PC-3 (cell line): Measurements from ENCODE around the gene SCUBE1. TPM values are rescaled to one million over a fixed set of nuclear protein-coding genes. Genes with fewer than 3 reads are reported as not detected.

ENCODE experiments used
- ATAC-seq: fragments of 200-7000 bp; cut with Tn5 transposase; 2 replicates; pipeline ENCODE4 v1.9.1; 2020; ENCODE audit warnings: mild to moderate bottlenecking, moderate library complexity
- BruUV-seq: library from RNA; stranded (reverse); fragments of 400-500 nt; replicated peaks from 2 replicates; lab custom pipeline; 2021; lab: Mats Ljungman, UMichigan
- CTCF ChIA-PET: fragments of 300-600 bp; sonication (Branson Sonifier 250); formaldehyde crosslinking; loops from one replicate; lab custom pipeline; 2022; ENCODE audit warnings: antibody characterized with exemption; lab: Charles Lee
- POLR2A ChIA-PET: fragments of 300-600 bp; sonication (Branson Sonifier 250); formaldehyde crosslinking; loops from one replicate; lab custom pipeline; 2022; ENCODE audit warnings: antibody characterized with exemption; ENCODE audit not compliant: unreplicated experiment; lab: Charles Lee
- DNase-seq: peaks from one replicate; pipeline ENCODE4 v3.0.0-alpha.2; 2015
- H2AFZ ChIP-seq: fragments of 300-600 bp; sonication (generic); 2 replicates; pipeline ENCODE4 v1.6.0; 2016; ENCODE audit warnings: antibody characterized with exemption, low read length
- H3F3A ChIP-seq: fragments of 300-600 bp; sonication (generic); one replicate; pipeline ENCODE4 v1.6.0; 2017; ENCODE audit warnings: antibody characterized with exemption, low read length, control low read depth, mild to moderate bottlenecking; ENCODE audit not compliant: unreplicated experiment
- H3K27ac ChIP-seq: fragments of 300-600 bp; sonication (generic); 2 replicates; pipeline ENCODE4 v1.5.1; 2016; ENCODE audit warnings: mild to moderate bottlenecking, low read length
- H3K27me3 ChIP-seq: fragments of 300-600 bp; sonication (generic); 2 replicates; pipeline ENCODE4 v1.6.1; 2016; ENCODE audit warnings: low read length, mixed read lengths
- H3K36me3 ChIP-seq: fragments of 300-600 bp; sonication (generic); 2 replicates; pipeline ENCODE4 v1.6.1; 2016; ENCODE audit warnings: low read depth, mixed run types, low read length, mixed read lengths
- H3K4me1 ChIP-seq: fragments of 300-600 bp; sonication (generic); 2 replicates; pipeline ENCODE4 v1.5.1; 2016; ENCODE audit warnings: low read length; ENCODE audit not compliant: insufficient read depth
- H3K4me2 ChIP-seq: fragments of 300-600 bp; sonication (generic); 2 replicates; pipeline ENCODE4 v1.6.0; 2016; ENCODE audit warnings: low read length
- H3K4me3 ChIP-seq: fragments of 300-600 bp; sonication (generic); 2 replicates; pipeline ENCODE4 v1.5.1; 2016; ENCODE audit warnings: mild to moderate bottlenecking, low read length, mixed read lengths
- H3K79me2 ChIP-seq: fragments of 300-600 bp; sonication (generic); 2 replicates; pipeline ENCODE4 v1.6.1; 2017; ENCODE audit warnings: low read length, mixed read lengths
- H3K9ac ChIP-seq: fragments of 300-600 bp; sonication (generic); 2 replicates; pipeline ENCODE4 v1.6.0; 2016; ENCODE audit warnings: mild to moderate bottlenecking, low read length
- H3K9me2 ChIP-seq: fragments of 300-600 bp; sonication (generic); replicated peaks from 2 replicates; pipeline ENCODE4 v1.6.1; 2016; ENCODE audit warnings: mixed run types, low read length, mixed read lengths
- H3K9me3 ChIP-seq: fragments of 300-600 bp; sonication (generic); 2 replicates; pipeline ENCODE4 v1.6.1; 2016; ENCODE audit warnings: low read length, mixed read lengths
- H4K20me1 ChIP-seq: fragments of 300-600 bp; sonication (generic); 2 replicates; pipeline ENCODE4 v1.6.1; 2016; ENCODE audit warnings: low read length, mixed read lengths
- EZH2 ChIP-seq: fragments of 300-600 bp; sonication (generic); IDR thresholded peaks from one replicate; pipeline ENCODE4 v1.6.1; 2017; ENCODE audit warnings: antibody characterized with exemption, mild to moderate bottlenecking, low read length; ENCODE audit not compliant: unreplicated experiment
- EZH2phosphoT487 ChIP-seq: fragments of 300-600 bp; sonication (generic); IDR thresholded peaks from 2 replicates; pipeline ENCODE4 v1.6.1; 2018; ENCODE audit warnings: mild to moderate bottlenecking, antibody characterized with exemption, low read length, borderline replicate concordance
- intact Hi-C: fragments of 100-400 bp; cut with micrococcal nuclease; formaldehyde crosslinking; loops from 2 replicates; pipeline ENCODE4 v1.9.0; 2023
- total RNA-seq: library from RNA; depleted of rRNA; stranded (reverse); fragments of >200 nt; gene quantifications from 2 replicates; pipeline ENCODE4 v1.2.3, GENCODE V29; 2014
- TF ChIP-seq, protein P1 (sequence below): fragments of 300-600 bp; sonication (generic); conservative IDR thresholded peaks from 2 replicates; pipeline ENCODE4 v1.5.1; 2017; ENCODE audit warnings: antibody characterized with exemption, low read depth, mild to moderate bottlenecking, low read length

SCUBE1 gene
- total RNA-seq, 1 experiment from 2014 or later, result not detected

- POLR2A ChIA-PET, result no interaction called here
- DNase-seq (no peak), ATAC-seq (no peak)
- intact Hi-C loops, result no loop called here
- Histone ChIP-seq H4K20me1 (no peaks in the 10 kb centered on the region), H3K4me3 (no peak overlapping the region), H3K9ac (no peak overlapping the region), H3K9me2 (no peaks in the 10 kb centered on the region), H3K27ac (no peak overlapping the region), H2AFZ (no peak overlapping the region), H3K79me2 (no peaks in the 10 kb centered on the region), H3K27me3 (peaks cover 8% of the 10 kb centered on the region; the same call in 1 of the 2 replicates), H3K4me1 (no peaks in the 10 kb centered on the region), H3K9me3 (no peaks in the 10 kb centered on the region), H3F3A (no peaks in the 10 kb centered on the region), H3K4me2 (no peak overlapping the region), H3K36me3 (no peaks in the 10 kb centered on the region)
- CTCF ChIA-PET, result no interaction called here
- TF ChIP-seq, protein P1, sequence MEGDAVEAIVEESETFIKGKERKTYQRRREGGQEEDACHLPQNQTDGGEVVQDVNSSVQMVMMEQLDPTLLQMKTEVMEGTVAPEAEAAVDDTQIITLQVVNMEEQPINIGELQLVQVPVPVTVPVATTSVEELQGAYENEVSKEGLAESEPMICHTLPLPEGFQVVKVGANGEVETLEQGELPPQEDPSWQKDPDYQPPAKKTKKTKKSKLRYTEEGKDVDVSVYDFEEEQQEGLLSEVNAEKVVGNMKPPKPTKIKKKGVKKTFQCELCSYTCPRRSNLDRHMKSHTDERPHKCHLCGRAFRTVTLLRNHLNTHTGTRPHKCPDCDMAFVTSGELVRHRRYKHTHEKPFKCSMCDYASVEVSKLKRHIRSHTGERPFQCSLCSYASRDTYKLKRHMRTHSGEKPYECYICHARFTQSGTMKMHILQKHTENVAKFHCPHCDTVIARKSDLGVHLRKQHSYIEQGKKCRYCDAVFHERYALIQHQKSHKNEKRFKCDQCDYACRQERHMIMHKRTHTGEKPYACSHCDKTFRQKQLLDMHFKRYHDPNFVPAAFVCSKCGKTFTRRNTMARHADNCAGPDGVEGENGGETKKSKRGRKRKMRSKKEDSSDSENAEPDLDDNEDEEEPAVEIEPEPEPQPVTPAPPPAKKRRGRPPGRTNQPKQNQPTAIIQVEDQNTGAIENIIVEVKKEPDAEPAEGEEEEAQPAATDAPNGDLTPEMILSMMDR, result no peak
- TF ChIP-seq EZH2, result no peak
- TF ChIP-seq EZH2phosphoT487, result no peak
- no TSS peak for BruUV-seq
These were observed 95.5 kb downstream of the SCUBE1 start for GRCh38 chr22:43247546-43248260.

- no TSS peak for BruUV-seq
- CTCF ChIA-PET, result no interaction called here
These were observed 97.0 kb downstream of the SCUBE1 start for GRCh38 chr22:43246188-43246587.

GRCh38 chr22:43245717-43246116 lies 97.5 kb downstream of the SCUBE1 start:
- Histone ChIP-seq H3K27ac (no peak overlapping the region), H2AFZ (no peak overlapping the region), H4K20me1 (no peaks in the 10 kb centered on the region), H3K36me3 (no peaks in the 10 kb centered on the region), H3K4me2 (no peak overlapping the region), H3K9me2 (no peaks in the 10 kb centered on the region), H3K27me3 (no peaks in the 10 kb centered on the region), H3K9me3 (no peaks in the 10 kb centered on the region), H3K9ac (no peak overlapping the region), H3F3A (no peaks in the 10 kb centered on the region), H3K79me2 (no peaks in the 10 kb centered on the region), H3K4me1 (no peaks in the 10 kb centered on the region), H3K4me3 (no peak overlapping the region)
- CTCF ChIA-PET, result no interaction called here
- intact Hi-C loops, result no loop called here
- TF ChIP-seq EZH2, result no peak
- no peak for TF ChIP-seq EZH2phosphoT487
- TF ChIP-seq, protein P1, result no peak
- BruUV-seq, result no TSS peak
- DNase-seq (no peak), ATAC-seq (no peak)
- POLR2A ChIA-PET, result no interaction called here

More at GRCh38 chr22:43246188-43246587, 97.0 kb downstream of the SCUBE1 start:
- H3K36me3 ChIP-seq, result no peaks in the 10 kb centered on the region
- POLR2A ChIA-PET, result no interaction called here
- H3F3A ChIP-seq, result no peaks in the 10 kb centered on the region
- no peak overlapping the region for H3K27ac ChIP-seq
- H3K9me2 ChIP-seq, result no peaks in the 10 kb centered on the region
- no peaks in the 10 kb centered on the region for H3K27me3 ChIP-seq
- no peak overlapping the region for H3K4me2 ChIP-seq
- TF ChIP-seq EZH2, result no peak
- TF ChIP-seq, protein P1, result no peak
- TF ChIP-seq EZH2phosphoT487, result no peak
- H3K79me2 ChIP-seq, result no peaks in the 10 kb centered on the region
- DNase-seq (no peak), ATAC-seq (no peak)
- H3K4me1 ChIP-seq, result no peaks in the 10 kb centered on the region
- no peak overlapping the region for H3K9ac ChIP-seq
- no peak overlapping the region for H2AFZ ChIP-seq
- no peak overlapping the region for H3K4me3 ChIP-seq
- H4K20me1 ChIP-seq, result no peaks in the 10 kb centered on the region
- no peaks in the 10 kb centered on the region for H3K9me3 ChIP-seq
- intact Hi-C loops, result no loop called here
